Measurements from ENCODE around the gene IFI44L. TPM values are rescaled to one million over a fixed set of nuclear protein-coding genes. Genes with fewer than 3 reads are reported as not detected.

Gene IFI44L
- total RNA-seq, 1 experiment from 2014 or later = 11.9 TPM

GRCh38 chr1:78627321-78627720, 7.1 kb downstream of the IFI44L start:
- intact Hi-C loops (cut with micrococcal nuclease) = no loop called here

DNA sequence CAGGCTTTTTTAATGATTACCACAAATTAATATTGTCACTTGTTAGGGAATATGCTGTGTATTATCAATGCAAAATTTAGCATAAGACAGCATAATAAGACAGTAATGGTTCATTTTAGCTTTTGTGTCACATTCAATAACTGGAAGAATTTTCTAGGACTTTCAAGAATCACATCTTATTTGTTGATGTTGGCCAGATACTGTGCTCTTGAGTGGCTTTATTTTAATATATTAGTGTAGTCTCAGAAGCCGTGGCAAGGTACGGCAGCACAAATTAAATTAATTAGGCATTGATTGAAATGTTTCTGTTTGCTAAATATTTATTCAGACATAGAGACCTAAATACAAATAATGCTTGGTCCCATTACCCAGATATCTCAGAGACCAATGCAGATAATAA, 10.4 kb downstream of the IFI44L start:
- no peak overlapping the region for H3K4me3 Mint-ChIP-seq (ENCODE audit: unreplicated experiment)
- POLR2A ChIA-PET = no interaction called here
- CTCF ChIA-PET = no interaction called here
- no peaks in the 10 kb centered on the region for H3K27me3 Mint-ChIP-seq (ENCODE audit: insufficient read depth, unreplicated experiment)
- no peaks in the 10 kb centered on the region for H3K9me3 Mint-ChIP-seq (ENCODE audit: unreplicated experiment)
- peaks cover 7% of the 10 kb centered on the region for H3K36me3 Mint-ChIP-seq (ENCODE audit: insufficient read depth, unreplicated experiment)
- DNase-seq (ENCODE audit: unreplicated experiment) = no peak
- intact Hi-C loops (cut with micrococcal nuclease) = no loop called here
- no TSS peak for BruUV-seq (replicated peaks)
- TF ChIP-seq, protein P1, sequence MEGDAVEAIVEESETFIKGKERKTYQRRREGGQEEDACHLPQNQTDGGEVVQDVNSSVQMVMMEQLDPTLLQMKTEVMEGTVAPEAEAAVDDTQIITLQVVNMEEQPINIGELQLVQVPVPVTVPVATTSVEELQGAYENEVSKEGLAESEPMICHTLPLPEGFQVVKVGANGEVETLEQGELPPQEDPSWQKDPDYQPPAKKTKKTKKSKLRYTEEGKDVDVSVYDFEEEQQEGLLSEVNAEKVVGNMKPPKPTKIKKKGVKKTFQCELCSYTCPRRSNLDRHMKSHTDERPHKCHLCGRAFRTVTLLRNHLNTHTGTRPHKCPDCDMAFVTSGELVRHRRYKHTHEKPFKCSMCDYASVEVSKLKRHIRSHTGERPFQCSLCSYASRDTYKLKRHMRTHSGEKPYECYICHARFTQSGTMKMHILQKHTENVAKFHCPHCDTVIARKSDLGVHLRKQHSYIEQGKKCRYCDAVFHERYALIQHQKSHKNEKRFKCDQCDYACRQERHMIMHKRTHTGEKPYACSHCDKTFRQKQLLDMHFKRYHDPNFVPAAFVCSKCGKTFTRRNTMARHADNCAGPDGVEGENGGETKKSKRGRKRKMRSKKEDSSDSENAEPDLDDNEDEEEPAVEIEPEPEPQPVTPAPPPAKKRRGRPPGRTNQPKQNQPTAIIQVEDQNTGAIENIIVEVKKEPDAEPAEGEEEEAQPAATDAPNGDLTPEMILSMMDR (IDR thresholded peaks at IDR 0.05; ENCODE audit: unreplicated experiment) = no peak
- H3K4me1 Mint-ChIP-seq (ENCODE audit: insufficient read depth, unreplicated experiment) = peaks cover 5% of the 10 kb centered on the region
- H3K27ac Mint-ChIP-seq (ENCODE audit: low read depth, unreplicated experiment) = no peak overlapping the region

More at GRCh38 chr1:78627321-78627720, 7.1 kb downstream of the IFI44L start:
- Mint-ChIP-seq H3K4me3 (ENCODE audit: unreplicated experiment) (no peak overlapping the region), H3K9me3 (ENCODE audit: unreplicated experiment) (peaks cover 11% of the 10 kb centered on the region), H3K36me3 (ENCODE audit: insufficient read depth, unreplicated experiment) (peaks cover 7% of the 10 kb centered on the region), H3K27me3 (ENCODE audit: insufficient read depth, unreplicated experiment) (no peaks in the 10 kb centered on the region), H3K4me1 (ENCODE audit: insufficient read depth, unreplicated experiment) (peaks cover 12% of the 10 kb centered on the region), H3K27ac (ENCODE audit: low read depth, unreplicated experiment) (no peak overlapping the region)
- CTCF ChIA-PET = interaction anchor here (0.7 to 1.0 kb wide), 2 partner anchors 10 to 42 kb away, joined by 3 to 7 read pairs; no protein-coding TSS in a partner anchor
- BruUV-seq (replicated peaks) = no TSS peak
- no peak for DNase-seq (ENCODE audit: unreplicated experiment)
- POLR2A ChIA-PET = interaction anchor here (1.0 kb wide), 1 partner anchor 9 kb away, joined by 3 read pairs; no protein-coding TSS in a partner anchor
- TF ChIP-seq, protein P1 (IDR thresholded peaks at IDR 0.05; ENCODE audit: unreplicated experiment) = no peak

- BruUV-seq (replicated peaks) = no TSS peak
- CTCF ChIA-PET = interaction anchor here (1.1 to 1.4 kb wide), 3 partner anchors 14 to 39 kb away, joined by 3 to 4 read pairs (median 3); no protein-coding TSS in a partner anchor
Measured at GRCh38 chr1:78633209-78633608, 13.0 kb downstream of the IFI44L start.

GRCh38 chr1:78640462-78640861, 20.2 kb downstream of the IFI44L start:
- intact Hi-C loops (cut with micrococcal nuclease) = no loop called here
- no peak for DNase-seq (ENCODE audit: unreplicated experiment)
- no TSS peak for BruUV-seq (replicated peaks)
- Mint-ChIP-seq H3K4me3 (ENCODE audit: unreplicated experiment) (no peak overlapping the region), H3K36me3 (ENCODE audit: insufficient read depth, unreplicated experiment) (peaks cover 29% of the 10 kb centered on the region), H3K27me3 (ENCODE audit: insufficient read depth, unreplicated experiment) (no peaks in the 10 kb centered on the region), H3K4me1 (ENCODE audit: insufficient read depth, unreplicated experiment) (no peaks in the 10 kb centered on the region), H3K9me3 (ENCODE audit: unreplicated experiment) (no peaks in the 10 kb centered on the region), H3K27ac (ENCODE audit: low read depth, unreplicated experiment) (no peak overlapping the region)
- TF ChIP-seq, protein P1 (IDR thresholded peaks at IDR 0.05; ENCODE audit: unreplicated experiment) = no peak
- ChIA-PET CTCF (no interaction called here), POLR2A (no interaction called here)

More at GRCh38 chr1:78633209-78633608, 13.0 kb downstream of the IFI44L start:
- Mint-ChIP-seq H3K9me3 (ENCODE audit: unreplicated experiment) (no peaks in the 10 kb centered on the region), H3K27ac (ENCODE audit: low read depth, unreplicated experiment) (no peak overlapping the region), H3K27me3 (ENCODE audit: insufficient read depth, unreplicated experiment) (no peaks in the 10 kb centered on the region), H3K4me3 (ENCODE audit: unreplicated experiment) (no peak overlapping the region), H3K4me1 (ENCODE audit: insufficient read depth, unreplicated experiment) (no peaks in the 10 kb centered on the region), H3K36me3 (ENCODE audit: insufficient read depth, unreplicated experiment) (no peaks in the 10 kb centered on the region)
- POLR2A ChIA-PET = no interaction called here
- no peak for DNase-seq (ENCODE audit: unreplicated experiment)
- TF ChIP-seq, protein P1 (IDR thresholded peaks at IDR 0.05; ENCODE audit: unreplicated experiment) = no peak
- intact Hi-C loops (cut with micrococcal nuclease) = no loop called here

Data from MCF 10A (cell line).